A549 (cell line): ENCODE measurements around the gene ZNF507. TPM values are rescaled to one million over a fixed set of nuclear protein-coding genes. Genes with fewer than 3 reads are reported as not detected.

ENCODE experiments used
- ATAC-seq, 2 experiments: fragments of 200-7000 bp in 1 of 2; fragments of >200 bp in 1 of 2; cut with Nextera tagmentation in 1 of 2; cut with Tn5 transposase in 1 of 2; 3 replicates each; pipeline versions ENCODE4 v1.8.0 to v1.9.1; 2018 to 2020; ENCODE audit warnings: mild to moderate bottlenecking in 1 of 2, moderate library complexity in 1 of 2
- CTCF ChIA-PET: fragments of 300-600 bp; sonication (Branson Sonifier 250); formaldehyde crosslinking; extraction: SDS; loops from one replicate; lab custom pipeline; 2021; ENCODE audit warnings: antibody characterized with exemption, inconsistent platforms; lab: Yijun Ruan, JAX
- POLR2A ChIA-PET: fragments of 350-600 bp; formaldehyde crosslinking; extraction: SDS; loops from one replicate; lab custom pipeline; 2021; ENCODE audit warnings: antibody characterized with exemption, inconsistent platforms; lab: Yijun Ruan, JAX
- DNase-seq, 2 experiments: peaks; one replicate each; pipeline versions ENCODE4 v3.0.0 to v3.0.0-alpha.2; 2011 to 2016; ENCODE audit warnings: low read depth in 1 of 2, low spot score in 1 of 2
- FAIRE-seq: peaks from 2 replicates; lab custom pipeline; 2011; peaks lifted over from hg19 to GRCh38; lab: Jason Lieb, UNC
- H3K27ac ChIP-seq, 2 experiments: fragments of >200 bp; sonication (Bioruptor Twin); formaldehyde crosslinking; 3 replicates each; pipeline ENCODE4 v1.5.1; 2016 to 2017
- H3K4me1 ChIP-seq: fragments of >200 bp; sonication (Bioruptor Twin); formaldehyde crosslinking; 3 replicates; pipeline ENCODE4 v1.6.1; 2016
- H3K4me2 ChIP-seq: fragments of >200 bp; sonication (Bioruptor Twin); formaldehyde crosslinking; 3 replicates; pipeline ENCODE4 v1.6.1; 2016
- H3K4me3 ChIP-seq: fragments of >200 bp; sonication (Bioruptor Twin); formaldehyde crosslinking; 3 replicates; pipeline ENCODE4 v1.5.1; 2016
- H3K9me3 ChIP-seq: fragments of >200 bp; sonication (Bioruptor Twin); formaldehyde crosslinking; 3 replicates; pipeline ENCODE4 v1.6.1; 2016
- ATOH8 ChIP-seq: fragments of 250-450 bp; sonication (Bioruptor Pico); IDR thresholded peaks from 2 replicates; pipeline ENCODE4 v1.5.0; 2020; ENCODE audit warnings: low read depth, mild to moderate bottlenecking, moderate library complexity
- CBX2 ChIP-seq: fragments of 200-600 bp; sonication (generic); IDR thresholded peaks from 2 replicates; pipeline ENCODE4 v1.6.1; 2016; ENCODE audit warnings: low read depth, mild to moderate bottlenecking, borderline replicate concordance
- CEBPB ChIP-seq, 2 experiments: fragments of >200 bp in 1 of 2; sonication (Bioruptor Twin) in 1 of 2; formaldehyde crosslinking in 1 of 2; IDR thresholded peaks; 2 replicates each; pipeline ENCODE4 v1.6.1; 2012 to 2016
- EP300 ChIP-seq, 2 experiments: fragments of >200 bp; sonication (Bioruptor Twin); formaldehyde crosslinking; IDR thresholded peaks; 2 replicates in 1 of 2; 3 replicates in 1 of 2; pipeline ENCODE4 v1.6.1; 2016 to 2017
- ESRRA ChIP-seq: fragments of 150-350 bp; IDR thresholded peaks from 2 replicates; pipeline ENCODE4 v1.6.1; 2014; ENCODE audit warnings: mild to moderate bottlenecking, low read length, borderline replicate concordance
- FOSL2 ChIP-seq, 2 experiments: fragments of 450-650 bp in 1 of 2; fragments of >200 bp in 1 of 2; sonication (Bioruptor Twin) in 1 of 2; formaldehyde crosslinking; IDR thresholded peaks; 2 replicates each; pipeline versions ENCODE4 v1.5.0 to v1.6.1; 2016 to 2020; ENCODE audit warnings: mild to moderate bottlenecking in 1 of 2, moderate library complexity in 1 of 2
- GATA3 ChIP-seq: IDR thresholded peaks from 2 replicates; pipeline ENCODE4 v1.6.1; 2012; ENCODE audit warnings: borderline replicate concordance
- HES2 ChIP-seq: fragments of >200 bp; sonication (Bioruptor Twin); formaldehyde crosslinking; IDR thresholded peaks from 2 replicates; pipeline ENCODE4 v1.6.1; 2016
- HEYL ChIP-seq: fragments of 250-450 bp; sonication (Bioruptor Pico); IDR thresholded peaks from 2 replicates; pipeline ENCODE4 v1.8.0; 2021; ENCODE audit warnings: mild to moderate bottlenecking, moderate library complexity
- HOXA7 ChIP-seq: fragments of 250-450 bp; sonication (Bioruptor Pico); IDR thresholded peaks from 2 replicates; pipeline ENCODE4 v1.5.0; 2020; ENCODE audit warnings: mild to moderate bottlenecking, moderate library complexity
- HOXB13 ChIP-seq: fragments of 250-450 bp; sonication (Bioruptor Pico); IDR thresholded peaks from 2 replicates; pipeline ENCODE4 v1.5.0; 2020; ENCODE audit warnings: low read depth, mild to moderate bottlenecking, moderate library complexity
- HOXB5 ChIP-seq: fragments of 250-450 bp; sonication (Bioruptor Pico); IDR thresholded peaks from 2 replicates; pipeline ENCODE4 v1.5.0; 2020; ENCODE audit warnings: mild to moderate bottlenecking, moderate library complexity
- JUN ChIP-seq, 2 experiments: fragments of >200 bp; sonication (Bioruptor Twin); formaldehyde crosslinking; IDR thresholded peaks; 2 replicates in 1 of 2; 3 replicates in 1 of 2; pipeline ENCODE4 v1.6.1; 2016 to 2017
- MAX ChIP-seq: IDR thresholded peaks from 2 replicates; pipeline ENCODE4 v1.6.1; 2012
- MYC ChIP-seq: IDR thresholded peaks from 2 replicates; pipeline ENCODE4 v1.6.1; 2012; ENCODE audit warnings: mild to moderate bottlenecking, inconsistent platforms, low read length, improper control_type of control experiment, borderline replicate concordance
- NPAS2 ChIP-seq: fragments of 250-450 bp; sonication (Bioruptor Pico); IDR thresholded peaks from 2 replicates; pipeline ENCODE4 v1.8.0; 2022; ENCODE audit warnings: mild to moderate bottlenecking, moderate library complexity, borderline replicate concordance
- PHF8 ChIP-seq: fragments of 200-600 bp; sonication (generic); IDR thresholded peaks from 2 replicates; pipeline ENCODE4 v1.6.1; 2016; ENCODE audit warnings: low read depth, mild to moderate bottlenecking, antibody characterized with exemption, moderate library complexity, borderline replicate concordance
- POLR2AphosphoS2 ChIP-seq: conservative IDR thresholded peaks from 2 replicates; pipeline ENCODE4 v1.6.1; 2012; ENCODE audit warnings: low read length, improper control_type of control experiment, inconsistent platforms
- RARB ChIP-seq: fragments of 250-450 bp; sonication (Bioruptor Pico); IDR thresholded peaks from 2 replicates; pipeline ENCODE4 v1.8.0; 2021; ENCODE audit warnings: mild to moderate bottlenecking, moderate library complexity
- RFX5 ChIP-seq: fragments of 450-650 bp; IDR thresholded peaks from 2 replicates; pipeline ENCODE4 v1.7.1; 2014; ENCODE audit warnings: antibody characterized with exemption, mild to moderate bottlenecking, moderate library complexity
- RNF2 ChIP-seq: fragments of 200-600 bp; sonication (generic); IDR thresholded peaks from 2 replicates; pipeline ENCODE4 v1.6.1; 2016; ENCODE audit warnings: low read depth, mild to moderate bottlenecking, antibody characterized with exemption, moderate library complexity, borderline replicate concordance
- TFCP2L1 ChIP-seq: fragments of 250-450 bp; sonication (Bioruptor Pico); IDR thresholded peaks from 2 replicates; pipeline ENCODE4 v1.5.0; 2021; ENCODE audit warnings: mild to moderate bottlenecking
- TP53 ChIP-seq: fragments of 250-450 bp; sonication (Bioruptor Pico); IDR thresholded peaks from 2 replicates; pipeline ENCODE4 v1.5.0; 2021; ENCODE audit warnings: mild to moderate bottlenecking, moderate library complexity
- ZNF302 ChIP-seq: fragments of 250-450 bp; sonication (Bioruptor Pico); IDR thresholded peaks from 2 replicates; pipeline ENCODE4 v1.9.0; 2021; ENCODE audit warnings: inconsistent platforms, mild to moderate bottlenecking, moderate library complexity
- ZSCAN20 ChIP-seq: fragments of 250-450 bp; sonication (Bioruptor Pico); IDR thresholded peaks from 2 replicates; pipeline ENCODE4 v1.8.0; 2022; ENCODE audit warnings: mild to moderate bottlenecking, moderate library complexity
- WGBS: methylation state at CpG from one replicate; pipeline ENCODE4 v1.1.6; 2017; ENCODE audit errors: missing lambda C conversion rate; 5-methylcytosine and 5-hydroxymethylcytosine counted together
- polyA plus RNA-seq, 4 experiments: library from polyadenylated mRNA; depleted of rRNA in 3 of 4; stranded (reverse); fragments of >200 nt; fragmentation: RNase III in 1 of 4; extraction: RNeasy Plus Mini Kit Qiagen cat#74134 plus additional on column Dnase treatment in 1 of 4; gene quantifications; 2 replicates in 3 of 4; 3 replicates in 1 of 4; pipeline ENCODE4 v1.2.3, GENCODE V29; 2011 to 2017
- TF ChIP-seq, protein P1 (sequence below): IDR thresholded peaks from 2 replicates; pipeline ENCODE4 v1.6.1; 2012
- TF ChIP-seq, protein P2 (sequence below): fragments of 150-350 bp; IDR thresholded peaks from 2 replicates; pipeline ENCODE4 v1.6.1; 2014; ENCODE audit warnings: low read depth, mild to moderate bottlenecking, low read length

ZNF507 gene
- polyA plus RNA-seq, 2 of the 4 experiments (the other 2 are of a cell fraction) = 14.6 to 49.8 TPM

DNA sequence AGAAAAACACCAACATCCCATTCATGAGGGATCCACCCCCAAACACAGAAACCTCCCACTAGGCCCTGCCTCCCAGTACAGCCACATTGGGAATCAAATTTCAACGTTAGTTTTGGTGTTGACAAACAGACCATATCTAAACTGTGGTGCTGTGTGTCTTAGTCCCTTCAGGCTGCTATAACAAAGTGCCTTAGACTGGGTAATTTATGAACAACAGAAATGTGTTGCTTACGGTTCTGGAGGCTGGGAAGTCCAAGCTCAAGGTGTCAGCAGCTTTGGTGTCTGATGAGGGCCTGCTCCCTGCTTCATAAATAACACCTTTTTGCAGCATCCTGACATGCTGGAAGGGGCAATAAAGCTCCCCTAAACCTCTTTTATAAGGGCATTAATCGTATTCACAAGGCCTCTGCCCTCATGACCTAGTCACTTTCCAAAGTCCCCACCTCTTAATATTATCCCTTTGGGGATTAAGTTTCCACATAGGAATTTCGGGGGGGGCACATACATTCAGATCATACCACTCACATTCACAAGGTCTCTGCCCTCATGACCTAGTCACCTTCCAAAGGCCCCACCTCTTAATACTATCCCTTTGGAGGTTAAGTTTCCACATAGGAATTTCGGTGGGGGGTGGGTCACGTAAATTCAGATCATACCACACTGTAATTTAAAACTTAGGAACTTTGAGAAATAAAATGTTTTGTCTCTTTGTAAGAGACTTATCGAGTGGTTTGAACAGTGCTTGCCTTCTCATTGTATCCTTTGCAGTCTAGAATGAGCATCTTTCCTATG lies 27.5 kb downstream of the ZNF507 start:
- peak in 1 of 2 experiments; percentile 92 for DNase-seq
- Histone ChIP-seq H3K4me3 (peak overlapping the region; percentile 30), H3K9me3 (peaks cover 8% of the 10 kb centered on the region; the same call in 1 of the 3 replicates), H3K27ac (peak overlapping the region; percentile 84 to 87), H3K4me2 (peak overlapping the region; percentile 86), H3K4me1 (peaks cover 63% of the 10 kb centered on the region)
- 7% methylated on average over 7 of the region's 7 CpGs for WGBS
- ChIA-PET CTCF (interaction anchor here (0.6 to 7.8 kb wide), 11 partner anchors 7 to 1703 kb away, joined by 3 to 122 read pairs (median 5); partner anchors contain the start of gene ZNF507), POLR2A (interaction anchor here (0.5 to 2.9 kb wide), 6 partner anchors 11 to 472 kb away, joined by 3 to 36 read pairs (median 6); partner anchors contain the start of genes DPY19L3, PDCD5 and ZNF507)
- ATAC-seq = peak; percentile 55 to 72
- TF ChIP-seq PHF8 = no peak
- TF ChIP-seq MAX = peak; percentile 37; the same call in 1 of the 2 replicates
- TF ChIP-seq, protein P1, sequence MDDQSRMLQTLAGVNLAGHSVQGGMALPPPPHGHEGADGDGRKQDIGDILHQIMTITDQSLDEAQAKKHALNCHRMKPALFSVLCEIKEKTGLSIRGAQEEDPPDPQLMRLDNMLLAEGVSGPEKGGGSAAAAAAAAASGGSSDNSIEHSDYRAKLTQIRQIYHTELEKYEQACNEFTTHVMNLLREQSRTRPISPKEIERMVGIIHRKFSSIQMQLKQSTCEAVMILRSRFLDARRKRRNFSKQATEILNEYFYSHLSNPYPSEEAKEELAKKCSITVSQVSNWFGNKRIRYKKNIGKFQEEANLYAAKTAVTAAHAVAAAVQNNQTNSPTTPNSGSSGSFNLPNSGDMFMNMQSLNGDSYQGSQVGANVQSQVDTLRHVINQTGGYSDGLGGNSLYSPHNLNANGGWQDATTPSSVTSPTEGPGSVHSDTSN = 0 out of 2 replicates have a peak, but pooled peaks have one; percentile 56
- TF ChIP-seq NPAS2 (CRISPR knock-in tag) = no peak
- no peak for TF ChIP-seq RFX5
- no peak for TF ChIP-seq POLR2AphosphoS2
- no peak for TF ChIP-seq RNF2
- TF ChIP-seq, protein P2, sequence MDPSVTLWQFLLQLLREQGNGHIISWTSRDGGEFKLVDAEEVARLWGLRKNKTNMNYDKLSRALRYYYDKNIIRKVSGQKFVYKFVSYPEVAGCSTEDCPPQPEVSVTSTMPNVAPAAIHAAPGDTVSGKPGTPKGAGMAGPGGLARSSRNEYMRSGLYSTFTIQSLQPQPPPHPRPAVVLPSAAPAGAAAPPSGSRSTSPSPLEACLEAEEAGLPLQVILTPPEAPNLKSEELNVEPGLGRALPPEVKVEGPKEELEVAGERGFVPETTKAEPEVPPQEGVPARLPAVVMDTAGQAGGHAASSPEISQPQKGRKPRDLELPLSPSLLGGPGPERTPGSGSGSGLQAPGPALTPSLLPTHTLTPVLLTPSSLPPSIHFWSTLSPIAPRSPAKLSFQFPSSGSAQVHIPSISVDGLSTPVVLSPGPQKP = no peak
- TF ChIP-seq HOXB5 = peak; percentile 35; the same call in 1 of the 2 replicates
- no peak for TF ChIP-seq ZSCAN20 (CRISPR knock-in tag)
- TF ChIP-seq MYC = 0 out of 2 replicates have a peak, but pooled peaks have one; percentile 14
- no peak for TF ChIP-seq TFCP2L1 (CRISPR knock-in tag)
- TF ChIP-seq JUN (IDR thresholded peaks at IDR 0.05) = no peak
- peak; percentile 67; the same call in 1 of the 2 replicates for TF ChIP-seq ZNF302
- TF ChIP-seq TP53 = 0 out of 2 replicates have a peak, but pooled peaks have one; percentile 18
- peak; percentile 81 for TF ChIP-seq ESRRA
- peak; percentile 72; the same call in 1 of the 2 replicates for TF ChIP-seq HOXB13
- TF ChIP-seq EP300 (IDR thresholded peaks at IDR 0.05) = peak; percentile 72 to 82; a peak in 4 of 5 replicates
- TF ChIP-seq ATOH8 (CRISPR knock-in tag) = peak; percentile 11; the same call in 1 of the 2 replicates
- no peak for TF ChIP-seq HOXA7 (CRISPR knock-in tag)
- TF ChIP-seq CEBPB (IDR thresholded peaks at IDR 0.05) = peak in 1 of 2 experiments; percentile 74; a peak in 3 of 4 replicates
- peak; percentile 21; the same call in 1 of the 2 replicates for TF ChIP-seq HES2
- TF ChIP-seq RARB (CRISPR knock-in tag) = peak; percentile 83
- TF ChIP-seq HEYL (CRISPR knock-in tag) = peak; percentile 53; the same call in 1 of the 2 replicates
- peak; percentile 87; the same call in 1 of the 2 replicates for TF ChIP-seq GATA3
- TF ChIP-seq CBX2 = no peak
- peak; percentile 46 for TF ChIP-seq FOSL2 (IDR thresholded peaks at IDR 0.05)
- peak; percentile 75 for TF ChIP-seq FOSL2 (CRISPR knock-in tag; IDR thresholded peaks at IDR 0.05)
- FAIRE-seq = no peak
